Measurements from ENCODE around the gene CABLES1. TPM values are rescaled to one million over a fixed set of nuclear protein-coding genes. Genes with fewer than 3 reads are reported as not detected.
"Not testable (repeated sequence)": the region's sequence is repeated elsewhere in the genome, so short reads cannot be mapped to it uniquely, and the experiment has no call there.

The CABLES1 gene
- total RNA-seq, 1 experiment from 2014 or later = 21.9 TPM

- H3K27me3 ChIP-seq = no peaks in the 10 kb centered on the region
- no peaks in the 10 kb centered on the region for H3K36me3 ChIP-seq
- no peaks in the 10 kb centered on the region for H3K9me3 ChIP-seq (replicated peaks)
- DNase-seq = no peak
- H3K4me3 ChIP-seq = no peak overlapping the region
- peaks cover under 1% of the 10 kb centered on the region; the same call in 1 of the 2 replicates for H3K4me1 ChIP-seq
- H3K27ac ChIP-seq = no peak overlapping the region
These were observed 130.6 kb downstream of the CABLES1 start for GRCh38 chr18:23265682-23266399.

GRCh38 chr18:23266717-23267446 is 131.6 kb downstream of the CABLES1 start:
- H3K4me1 ChIP-seq = no peaks in the 10 kb centered on the region
- H3K36me3 ChIP-seq = no peaks in the 10 kb centered on the region
- no peak for DNase-seq
- no peaks in the 10 kb centered on the region for H3K27me3 ChIP-seq
- H3K9me3 ChIP-seq (replicated peaks) = no peaks in the 10 kb centered on the region
- no peak overlapping the region for H3K27ac ChIP-seq
- H3K4me3 ChIP-seq = no peak overlapping the region

- no peaks in the 10 kb centered on the region for H3K4me1 ChIP-seq
- H3K9me3 ChIP-seq (replicated peaks) = no peaks in the 10 kb centered on the region
- H3K27ac ChIP-seq = no peak overlapping the region
- no peak for DNase-seq
- no peak overlapping the region for H3K4me3 ChIP-seq
- no peaks in the 10 kb centered on the region for H3K36me3 ChIP-seq
- no peaks in the 10 kb centered on the region for H3K27me3 ChIP-seq
These were observed 132.1 kb downstream of the CABLES1 start for GRCh38 chr18:23267447-23267776.

- DNase-seq = no peak
- no peaks in the 10 kb centered on the region for H3K4me1 ChIP-seq
- H3K36me3 ChIP-seq = no peaks in the 10 kb centered on the region
- H3K27me3 ChIP-seq = no peaks in the 10 kb centered on the region
- no peak overlapping the region for H3K4me3 ChIP-seq
- H3K9me3 ChIP-seq (replicated peaks) = no peaks in the 10 kb centered on the region
- H3K27ac ChIP-seq = no peak overlapping the region
These were observed 133.4 kb downstream of the CABLES1 start for GRCh38 chr18:23268641-23269040.

- not testable (repeated sequence) for H3K27ac ChIP-seq; H3K36me3 ChIP-seq; H3K9me3 ChIP-seq (replicated peaks); H3K27me3 ChIP-seq; DNase-seq; H3K4me3 ChIP-seq; H3K4me1 ChIP-seq
These were observed 133.8 kb downstream of the CABLES1 start for GRCh38 chr18:23269068-23269467.

GRCh38 chr18:23269928-23270327 is 134.6 kb downstream of the CABLES1 start:
- H3K9me3 ChIP-seq (replicated peaks) = no peaks in the 10 kb centered on the region
- H3K27me3 ChIP-seq = no peaks in the 10 kb centered on the region
- H3K4me3 ChIP-seq = no peak overlapping the region
- DNase-seq = no peak
- no peak overlapping the region for H3K27ac ChIP-seq
- H3K36me3 ChIP-seq = no peaks in the 10 kb centered on the region
- no peaks in the 10 kb centered on the region for H3K4me1 ChIP-seq

GRCh38 chr18:23270986-23271680 is 135.8 kb downstream of the CABLES1 start:
- H3K27ac ChIP-seq = no peak overlapping the region
- no peaks in the 10 kb centered on the region for H3K9me3 ChIP-seq (replicated peaks)
- no peaks in the 10 kb centered on the region for H3K27me3 ChIP-seq
- no peaks in the 10 kb centered on the region for H3K4me1 ChIP-seq
- H3K36me3 ChIP-seq = no peaks in the 10 kb centered on the region
- no peak overlapping the region for H3K4me3 ChIP-seq
- DNase-seq = no peak

GRCh38 chr18:23272498-23273232 is 137.4 kb downstream of the CABLES1 start:
- H3K4me1 ChIP-seq = no peaks in the 10 kb centered on the region
- H3K27me3 ChIP-seq = no peaks in the 10 kb centered on the region
- H3K27ac ChIP-seq = no peak overlapping the region
- no peak overlapping the region for H3K4me3 ChIP-seq
- no peak for DNase-seq
- H3K36me3 ChIP-seq = no peaks in the 10 kb centered on the region
- H3K9me3 ChIP-seq (replicated peaks) = no peaks in the 10 kb centered on the region

GRCh38 chr18:23273443-23273966 is 138.2 kb downstream of the CABLES1 start:
- Histone ChIP-seq H3K9me3 (replicated peaks) (no peaks in the 10 kb centered on the region), H3K4me3 (no peak overlapping the region), H3K36me3 (no peaks in the 10 kb centered on the region), H3K27ac (no peak overlapping the region), H3K27me3 (no peaks in the 10 kb centered on the region), H3K4me1 (no peaks in the 10 kb centered on the region)
- no peak for DNase-seq

GRCh38 chr18:23274638-23275482 is 139.6 kb downstream of the CABLES1 start:
- Histone ChIP-seq H3K4me3 (no peak overlapping the region), H3K4me1 (no peaks in the 10 kb centered on the region), H3K27me3 (no peaks in the 10 kb centered on the region), H3K9me3 (replicated peaks) (no peaks in the 10 kb centered on the region), H3K36me3 (no peaks in the 10 kb centered on the region), H3K27ac (no peak overlapping the region)
- DNase-seq = no peak

GRCh38 chr18:23276451-23276850 is 141.2 kb downstream of the CABLES1 start:
- no peaks in the 10 kb centered on the region for H3K36me3 ChIP-seq
- H3K4me1 ChIP-seq = no peaks in the 10 kb centered on the region
- H3K27ac ChIP-seq = no peak overlapping the region
- no peaks in the 10 kb centered on the region for H3K9me3 ChIP-seq (replicated peaks)
- no peaks in the 10 kb centered on the region for H3K27me3 ChIP-seq
- H3K4me3 ChIP-seq = no peak overlapping the region
- DNase-seq = no peak

- Histone ChIP-seq H3K27ac (no peak overlapping the region), H3K4me1 (no peaks in the 10 kb centered on the region; the same call in 1 of the 2 replicates), H3K9me3 (replicated peaks) (no peaks in the 10 kb centered on the region), H3K36me3 (no peaks in the 10 kb centered on the region), H3K4me3 (no peak overlapping the region), H3K27me3 (no peaks in the 10 kb centered on the region)
- DNase-seq = no peak
These were observed 142.1 kb downstream of the CABLES1 start for GRCh38 chr18:23277399-23277798.

- Histone ChIP-seq H3K4me3 (no peak overlapping the region), H3K27me3 (no peaks in the 10 kb centered on the region), H3K36me3 (no peaks in the 10 kb centered on the region), H3K9me3 (replicated peaks) (no peaks in the 10 kb centered on the region), H3K4me1 (no peaks in the 10 kb centered on the region; the same call in 1 of the 2 replicates), H3K27ac (no peak overlapping the region)
- DNase-seq = peak; percentile 15 to 35
These were observed 144.6 kb downstream of the CABLES1 start for GRCh38 chr18:23279931-23280330.

GRCh38 chr18:23280844-23281243 is 145.6 kb downstream of the CABLES1 start:
- H3K36me3 ChIP-seq = no peaks in the 10 kb centered on the region
- no peaks in the 10 kb centered on the region for H3K27me3 ChIP-seq
- H3K4me3 ChIP-seq = no peak overlapping the region
- no peak overlapping the region for H3K27ac ChIP-seq
- no peaks in the 10 kb centered on the region; the same call in 1 of the 2 replicates for H3K4me1 ChIP-seq
- no peak for DNase-seq
- no peaks in the 10 kb centered on the region for H3K9me3 ChIP-seq (replicated peaks)
